Mesenchymal stem cell (in vitro differentiated cells and primary cell): ENCODE data around the gene TRIM58.

ENCODE experiments used
- DNase-seq: peaks from one replicate; pipeline ENCODE4 v3.0.0-alpha.2; 2013
- H2AFZ ChIP-seq: one replicate; pipeline ENCODE4 v1.6.1; 2013; ENCODE audit warnings: low read depth, mild to moderate bottlenecking, control low read depth, inconsistent platforms, low read length, moderate library complexity
- H2AK5ac ChIP-seq: 2 replicates; pipeline ENCODE4 v1.6.1; 2013; ENCODE audit warnings: low read length, moderate library complexity, mild to moderate bottlenecking, inconsistent platforms; ENCODE audit not compliant: severe bottlenecking
- H2BK120ac ChIP-seq: one replicate; pipeline ENCODE4 v1.6.1; 2013; ENCODE audit warnings: low read depth, mild to moderate bottlenecking, inconsistent platforms, low read length, moderate library complexity
- H2BK12ac ChIP-seq, 2 experiments: one replicate each; pipeline ENCODE4 v1.6.1; 2013; ENCODE audit warnings: inconsistent platforms in 2 of 2, low read length in 2 of 2, mild to moderate bottlenecking in 2 of 2, moderate library complexity in 2 of 2, control low read depth in 1 of 2
- H2BK15ac ChIP-seq: one replicate; pipeline ENCODE4 v1.6.1; 2013; ENCODE audit warnings: mild to moderate bottlenecking, low read depth, inconsistent platforms; ENCODE audit not compliant: poor library complexity, severe bottlenecking
- H2BK5ac ChIP-seq: 2 replicates; pipeline ENCODE4 v1.6.1; 2013; ENCODE audit warnings: low read depth, mild to moderate bottlenecking, low read length, control low read depth, inconsistent platforms; ENCODE audit not compliant: poor library complexity, severe bottlenecking
- H3K14ac ChIP-seq, 2 experiments: one replicate each; pipeline ENCODE4 v1.6.1; 2013; ENCODE audit warnings: inconsistent platforms in 2 of 2, low read length in 2 of 2, control low read depth in 1 of 2, mild to moderate bottlenecking in 1 of 2, moderate library complexity in 1 of 2
- H3K18ac ChIP-seq, 2 experiments: one replicate each; pipeline ENCODE4 v1.6.1; 2013; ENCODE audit warnings: inconsistent platforms in 2 of 2, low read length in 2 of 2, control low read depth in 1 of 2, low read depth in 1 of 2, mild to moderate bottlenecking in 1 of 2
- H3K23ac ChIP-seq, 2 experiments: one replicate each; pipeline ENCODE4 v1.6.1; 2013; ENCODE audit warnings: inconsistent platforms in 2 of 2, low read length in 2 of 2, mild to moderate bottlenecking in 2 of 2, moderate library complexity in 2 of 2, control low read depth in 1 of 2
- H3K27ac ChIP-seq: 2 replicates; pipeline ENCODE4 v1.5.1; 2013; ENCODE audit warnings: mild to moderate bottlenecking, moderate library complexity, low read length, control low read depth, inconsistent platforms; ENCODE audit not compliant: poor library complexity, severe bottlenecking
- H3K27me3 ChIP-seq, 2 experiments: 2 replicates each; pipeline versions ENCODE4 v1.6.1 to v1.7.0; 2013; ENCODE audit warnings: low read length in 2 of 2, mild to moderate bottlenecking in 2 of 2, moderate library complexity in 2 of 2, control low read depth in 1 of 2, inconsistent platforms in 1 of 2; ENCODE audit not compliant: control insufficient read depth in 1 of 2, insufficient read depth in 1 of 2
- H3K36me3 ChIP-seq, 2 experiments: 2 replicates each; pipeline versions ENCODE4 v1.6.1 to v1.7.0; 2013; ENCODE audit warnings: low read length in 2 of 2, control low read depth in 1 of 2, inconsistent platforms in 1 of 2, low read depth in 1 of 2, mild to moderate bottlenecking in 1 of 2; ENCODE audit not compliant: insufficient read depth in 2 of 2, control insufficient read depth in 1 of 2
- H3K4ac ChIP-seq, 2 experiments: one replicate each; pipeline ENCODE4 v1.6.1; 2013; ENCODE audit warnings: inconsistent platforms in 2 of 2, low read length in 2 of 2, mild to moderate bottlenecking in 2 of 2, moderate library complexity in 2 of 2, control low read depth in 1 of 2, low read depth in 1 of 2
- H3K4me1 ChIP-seq: 2 replicates; pipeline ENCODE4 v1.6.1; 2013; ENCODE audit warnings: low read depth, low read length, control low read depth; ENCODE audit not compliant: control insufficient read depth, insufficient read depth
- H3K4me2 ChIP-seq: 2 replicates; pipeline ENCODE4 v1.6.1; 2013; ENCODE audit warnings: low read length, mild to moderate bottlenecking, inconsistent platforms; ENCODE audit not compliant: poor library complexity, severe bottlenecking
- H3K4me3 ChIP-seq, 2 experiments: 2 replicates each; pipeline versions ENCODE4 v1.5.1 to v1.7.0; 2013; ENCODE audit warnings: low read length in 2 of 2, mild to moderate bottlenecking in 2 of 2, control low read depth in 1 of 2, low read depth in 1 of 2; ENCODE audit not compliant: insufficient read depth in 1 of 2
- H3K79me1 ChIP-seq: replicated peaks from 2 replicates; pipeline ENCODE4 v1.6.1; 2013; ENCODE audit warnings: mild to moderate bottlenecking, control low read depth, low read length, inconsistent platforms; ENCODE audit not compliant: poor library complexity, severe bottlenecking
- H3K9ac ChIP-seq: 2 replicates; pipeline ENCODE4 v1.7.0; 2013; ENCODE audit warnings: mild to moderate bottlenecking, low read length, moderate library complexity
- H3K9me3 ChIP-seq: 2 replicates; pipeline ENCODE4 v1.7.0; 2013; ENCODE audit warnings: mild to moderate bottlenecking, low read length; ENCODE audit not compliant: control insufficient read depth
- H4K8ac ChIP-seq: one replicate; pipeline ENCODE4 v1.6.1; 2013; ENCODE audit warnings: inconsistent platforms, mild to moderate bottlenecking, low read length, moderate library complexity
- H4K91ac ChIP-seq: one replicate; pipeline ENCODE4 v1.6.1; 2013; ENCODE audit warnings: mild to moderate bottlenecking, low read length, inconsistent platforms
- WGBS: methylation state at CpG from one replicate; pipeline ENCODE4 v1.1.7; 2013; ENCODE audit warnings: mixed read lengths; 5-methylcytosine and 5-hydroxymethylcytosine counted together

The TRIM58 gene

GRCh38 chr1:247857985-247858619 is 1.1 kb downstream of the TRIM58 start:
- no peaks in the 10 kb centered on the region for H3K36me3 ChIP-seq
- H2BK5ac ChIP-seq = no peak overlapping the region
- peak overlapping the region; percentile 68 to 72 for H3K4me3 ChIP-seq
- no peak overlapping the region for H2BK15ac ChIP-seq
- no peak overlapping the region for H2BK12ac ChIP-seq
- no peak overlapping the region for H4K91ac ChIP-seq
- no peak overlapping the region for H2BK120ac ChIP-seq
- H3K9me3 ChIP-seq = no peaks in the 10 kb centered on the region
- no peak overlapping the region for H2AFZ ChIP-seq
- no peak overlapping the region for H3K14ac ChIP-seq
- no peak overlapping the region for H3K23ac ChIP-seq
- H3K4me2 ChIP-seq = peak overlapping the region; percentile 93
- no peak overlapping the region for H4K8ac ChIP-seq
- no peak overlapping the region for H3K4ac ChIP-seq
- DNase-seq = peak; percentile 0
- H3K18ac ChIP-seq = no peak overlapping the region
- peak overlapping the region; percentile 29 for H3K9ac ChIP-seq
- H3K4me1 ChIP-seq = peaks cover 12% of the 10 kb centered on the region
- H3K79me1 ChIP-seq = peaks cover 2% of the 10 kb centered on the region
- H3K27me3 ChIP-seq = no peaks in the 10 kb centered on the region
- WGBS = 68% methylated on average over 12 of the region's 15 CpGs
- H2AK5ac ChIP-seq = no peak overlapping the region
- no peak overlapping the region for H3K27ac ChIP-seq

- no peak overlapping the region for H3K23ac ChIP-seq
- H3K27me3 ChIP-seq = no peaks in the 10 kb centered on the region
- no CpG with 5 or more reads among the region's 4 CpGs for WGBS
- no peak overlapping the region for H2AK5ac ChIP-seq
- H3K36me3 ChIP-seq = peaks cover under 1 to 4% of the 10 kb centered on the region in 2 experiments
- H3K27ac ChIP-seq = no peak overlapping the region
- no peak overlapping the region for H2BK120ac ChIP-seq
- H3K14ac ChIP-seq = no peak overlapping the region
- no peak overlapping the region for H2BK12ac ChIP-seq
- H3K4me1 ChIP-seq = peaks cover 2% of the 10 kb centered on the region
- no peak overlapping the region for H3K9ac ChIP-seq
- H2AFZ ChIP-seq = no peak overlapping the region
- H3K4me3 ChIP-seq = no peak overlapping the region
- DNase-seq = no peak
- H3K79me1 ChIP-seq = peaks cover 2% of the 10 kb centered on the region
- no peak overlapping the region for H2BK5ac ChIP-seq
- no peak overlapping the region for H2BK15ac ChIP-seq
- H3K4ac ChIP-seq = no peak overlapping the region
- H4K91ac ChIP-seq = no peak overlapping the region
- peaks cover 1% of the 10 kb centered on the region for H3K9me3 ChIP-seq
- H3K18ac ChIP-seq = no peak overlapping the region
- no peak overlapping the region for H4K8ac ChIP-seq
- no peak overlapping the region for H3K4me2 ChIP-seq
Measured at GRCh38 chr1:247862756-247863155, 5.8 kb downstream of the TRIM58 start.

DNA sequence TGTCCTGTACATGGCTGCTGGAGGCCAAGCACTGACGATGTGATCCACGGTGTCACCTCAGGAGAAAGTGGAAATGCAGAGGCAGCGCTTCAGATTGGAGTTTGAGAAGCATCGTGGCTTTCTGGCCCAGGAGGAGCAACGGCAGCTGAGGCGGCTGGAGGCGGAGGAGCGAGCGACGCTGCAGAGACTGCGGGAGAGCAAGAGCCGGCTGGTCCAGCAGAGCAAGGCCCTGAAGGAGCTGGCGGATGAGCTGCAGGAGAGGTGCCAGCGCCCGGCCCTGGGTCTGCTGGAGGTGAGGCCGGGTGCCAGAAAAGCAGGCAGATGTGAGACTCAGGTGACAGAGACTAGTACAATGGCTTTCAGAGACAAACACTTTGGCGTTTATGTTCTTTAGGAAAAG is 7.7 kb downstream of the TRIM58 start:
- no peak overlapping the region for H4K91ac ChIP-seq
- H3K4ac ChIP-seq = no peak overlapping the region
- DNase-seq = no peak
- no peak overlapping the region for H2AFZ ChIP-seq
- H2BK5ac ChIP-seq = no peak overlapping the region
- H3K4me3 ChIP-seq = no peak overlapping the region
- no peaks in the 10 kb centered on the region for H3K4me1 ChIP-seq
- H2AK5ac ChIP-seq = no peak overlapping the region
- H3K27me3 ChIP-seq = no peaks in the 10 kb centered on the region
- H3K9ac ChIP-seq = peak overlapping the region; percentile 44
- H3K14ac ChIP-seq = no peak overlapping the region
- no peaks in the 10 kb centered on the region for H3K79me1 ChIP-seq
- no peak overlapping the region for H3K27ac ChIP-seq
- peaks cover 5% of the 10 kb centered on the region for H3K9me3 ChIP-seq
- no peak overlapping the region for H3K4me2 ChIP-seq
- 90% methylated on average over 14 of the region's 17 CpGs for WGBS
- H3K18ac ChIP-seq = no peak overlapping the region
- H2BK12ac ChIP-seq = no peak overlapping the region
- H2BK15ac ChIP-seq = no peak overlapping the region
- H4K8ac ChIP-seq = no peak overlapping the region
- no peak overlapping the region for H3K23ac ChIP-seq
- peaks cover 4 to 6% of the 10 kb centered on the region in 2 experiments for H3K36me3 ChIP-seq
- H2BK120ac ChIP-seq = no peak overlapping the region

DNA sequence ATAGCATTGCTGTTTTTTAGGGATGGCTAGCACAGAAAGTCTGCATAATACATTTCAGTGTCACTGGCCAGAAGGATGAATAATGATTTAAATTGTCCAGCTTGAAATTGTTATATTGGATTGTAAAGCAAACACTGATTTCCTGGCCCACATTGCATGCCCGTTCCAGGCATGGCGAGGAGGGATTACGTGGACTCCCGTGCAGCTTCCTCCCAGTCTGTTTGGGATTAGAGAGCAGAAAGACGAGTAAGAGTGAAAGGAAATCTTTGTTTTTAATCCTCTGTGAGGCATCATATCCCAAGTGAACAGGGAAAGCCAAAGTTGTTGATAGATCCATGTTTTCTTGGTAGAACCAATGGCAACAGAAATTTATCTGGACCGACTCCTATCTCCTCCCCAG is 8.4 kb downstream of the TRIM58 start:
- no peak overlapping the region for H3K18ac ChIP-seq
- H3K36me3 ChIP-seq = peaks cover 4 to 6% of the 10 kb centered on the region in 2 experiments
- H2AFZ ChIP-seq = no peak overlapping the region
- H3K9ac ChIP-seq = peak overlapping the region; percentile 44
- H3K27me3 ChIP-seq = no peaks in the 10 kb centered on the region
- H3K4me3 ChIP-seq = no peak overlapping the region
- no peak overlapping the region for H3K4ac ChIP-seq
- H2BK120ac ChIP-seq = no peak overlapping the region
- no peak overlapping the region for H2BK12ac ChIP-seq
- H3K4me2 ChIP-seq = no peak overlapping the region
- H2AK5ac ChIP-seq = no peak overlapping the region
- no peak overlapping the region for H2BK15ac ChIP-seq
- DNase-seq = no peak
- no peak overlapping the region for H2BK5ac ChIP-seq
- no peak overlapping the region for H3K14ac ChIP-seq
- H3K27ac ChIP-seq = no peak overlapping the region
- no peak overlapping the region for H4K8ac ChIP-seq
- no peak overlapping the region for H4K91ac ChIP-seq
- 80% methylated on average over 6 of the region's 6 CpGs for WGBS
- peaks cover 5% of the 10 kb centered on the region for H3K9me3 ChIP-seq
- no peak overlapping the region for H3K23ac ChIP-seq
- no peaks in the 10 kb centered on the region for H3K4me1 ChIP-seq
- H3K79me1 ChIP-seq = no peaks in the 10 kb centered on the region
